Progenitor cell of endocrine pancreas (in vitro differentiated cells): Measurements from ENCODE around the gene MAML2. TPM values are rescaled to one million over a fixed set of nuclear protein-coding genes. Genes with fewer than 3 reads are reported as not detected.

Experiments
- DNase-seq: peaks from one replicate; pipeline ENCODE4 v3.0.0; 2021; ENCODE audit warnings: low spot score; ENCODE audit not compliant: unreplicated experiment
- H3K27ac Mint-ChIP-seq: 2 replicates; pipeline ENCODE4 v1.8.0; 2021; ENCODE audit warnings: mild to moderate bottlenecking, moderate library complexity, mixed read lengths
- H3K27me3 Mint-ChIP-seq: 2 replicates; pipeline ENCODE4 v1.8.0; 2021; ENCODE audit warnings: mixed read lengths
- H3K36me3 Mint-ChIP-seq: 2 replicates; pipeline ENCODE4 v1.8.0; 2022; ENCODE audit warnings: mixed read lengths; ENCODE audit not compliant: insufficient read depth
- H3K4me1 Mint-ChIP-seq: 2 replicates; pipeline ENCODE4 v1.8.0; 2021; ENCODE audit warnings: low read depth, mixed read lengths
- H3K4me3 Mint-ChIP-seq: 2 replicates; pipeline ENCODE4 v1.8.0; 2021; ENCODE audit warnings: low read depth, mild to moderate bottlenecking, moderate library complexity, mixed read lengths
- H3K9me3 Mint-ChIP-seq: 2 replicates; pipeline ENCODE4 v1.8.0; 2021; ENCODE audit warnings: low read depth, mixed read lengths
- CTCF ChIP-seq: fragments of 200-600 bp; sonication (generic); IDR thresholded peaks from one replicate; pipeline ENCODE4 v1.5.0; 2021; ENCODE audit warnings: antibody characterized with exemption, mild to moderate bottlenecking; ENCODE audit not compliant: unreplicated experiment
- total RNA-seq: library from RNA; stranded (reverse); gene quantifications from 2 replicates; pipeline ENCODE4 v1.2.1, GENCODE V29; 2021

The MAML2 gene
- total RNA-seq, 1 donor from 2014 or later, result 17.6 TPM

GRCh38 chr11:96090711-96091110, 252.3 kb downstream of the MAML2 start:
- no peak overlapping the region for H3K27ac Mint-ChIP-seq
- H3K27me3 Mint-ChIP-seq, result no peaks in the 10 kb centered on the region
- peaks cover 8% of the 10 kb centered on the region for H3K36me3 Mint-ChIP-seq
- no peaks in the 10 kb centered on the region for H3K9me3 Mint-ChIP-seq
- H3K4me1 Mint-ChIP-seq, result peaks cover 30% of the 10 kb centered on the region
- DNase-seq, result no peak
- no peak overlapping the region for H3K4me3 Mint-ChIP-seq
- TF ChIP-seq CTCF, result no peak

DNA sequence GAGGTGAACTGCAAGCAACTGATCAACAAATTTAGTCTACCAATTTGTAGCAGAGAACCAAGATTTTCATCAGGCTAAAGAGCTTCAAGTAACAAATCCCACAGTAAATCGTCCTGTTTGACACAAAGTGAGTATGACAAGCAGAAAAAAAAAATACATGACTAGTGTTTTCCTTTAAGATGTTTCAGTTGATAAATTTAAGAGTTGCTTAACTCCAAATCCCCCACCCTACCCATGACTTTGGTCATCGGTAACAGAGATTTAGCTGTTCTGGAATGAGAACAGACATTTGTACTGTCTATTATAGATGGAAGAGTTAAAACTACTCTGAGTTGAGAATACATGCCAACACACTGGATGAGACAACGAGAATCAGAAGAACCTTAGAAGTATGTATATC, 254.1 kb downstream of the MAML2 start:
- DNase-seq, result no peak
- no peak for TF ChIP-seq CTCF
- peaks cover 8% of the 10 kb centered on the region for H3K36me3 Mint-ChIP-seq
- H3K27me3 Mint-ChIP-seq, result no peaks in the 10 kb centered on the region
- no peak overlapping the region for H3K4me3 Mint-ChIP-seq
- H3K9me3 Mint-ChIP-seq, result no peaks in the 10 kb centered on the region
- H3K27ac Mint-ChIP-seq, result no peak overlapping the region
- peaks cover 29% of the 10 kb centered on the region for H3K4me1 Mint-ChIP-seq

DNA sequence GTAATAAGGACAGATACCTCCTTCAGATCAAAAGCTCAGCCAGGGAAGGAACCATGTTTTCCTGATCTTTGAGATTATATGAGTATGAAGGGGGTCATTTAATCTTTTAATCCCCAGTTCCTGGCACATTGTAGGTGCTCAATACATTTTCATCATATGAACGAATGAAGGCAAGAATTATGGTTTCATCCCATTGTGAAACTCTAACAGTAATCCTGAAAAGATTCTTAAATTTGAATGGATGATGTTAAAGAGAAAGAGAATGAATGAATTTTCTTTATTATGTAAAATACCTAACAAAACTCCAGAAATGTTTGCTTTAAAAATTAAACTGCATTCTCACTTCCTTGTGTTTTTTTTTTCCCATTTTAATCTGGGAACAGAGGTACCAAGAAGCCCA, 256.9 kb downstream of the MAML2 start:
- no peak for DNase-seq
- Mint-ChIP-seq H3K27me3 (no peaks in the 10 kb centered on the region), H3K4me3 (no peak overlapping the region), H3K4me1 (peaks cover 20% of the 10 kb centered on the region), H3K9me3 (no peaks in the 10 kb centered on the region), H3K27ac (no peak overlapping the region), H3K36me3 (peaks cover under 1% of the 10 kb centered on the region)
- TF ChIP-seq CTCF, result no peak

- no peak overlapping the region for H3K4me3 Mint-ChIP-seq
- no peaks in the 10 kb centered on the region for H3K9me3 Mint-ChIP-seq
- H3K27me3 Mint-ChIP-seq, result no peaks in the 10 kb centered on the region
- no peaks in the 10 kb centered on the region for H3K36me3 Mint-ChIP-seq
- no peak for DNase-seq
- H3K27ac Mint-ChIP-seq, result no peak overlapping the region
- TF ChIP-seq CTCF, result no peak
- peaks cover 17% of the 10 kb centered on the region for H3K4me1 Mint-ChIP-seq
These were observed 257.6 kb downstream of the MAML2 start for GRCh38 chr11:96085319-96085930.

DNA sequence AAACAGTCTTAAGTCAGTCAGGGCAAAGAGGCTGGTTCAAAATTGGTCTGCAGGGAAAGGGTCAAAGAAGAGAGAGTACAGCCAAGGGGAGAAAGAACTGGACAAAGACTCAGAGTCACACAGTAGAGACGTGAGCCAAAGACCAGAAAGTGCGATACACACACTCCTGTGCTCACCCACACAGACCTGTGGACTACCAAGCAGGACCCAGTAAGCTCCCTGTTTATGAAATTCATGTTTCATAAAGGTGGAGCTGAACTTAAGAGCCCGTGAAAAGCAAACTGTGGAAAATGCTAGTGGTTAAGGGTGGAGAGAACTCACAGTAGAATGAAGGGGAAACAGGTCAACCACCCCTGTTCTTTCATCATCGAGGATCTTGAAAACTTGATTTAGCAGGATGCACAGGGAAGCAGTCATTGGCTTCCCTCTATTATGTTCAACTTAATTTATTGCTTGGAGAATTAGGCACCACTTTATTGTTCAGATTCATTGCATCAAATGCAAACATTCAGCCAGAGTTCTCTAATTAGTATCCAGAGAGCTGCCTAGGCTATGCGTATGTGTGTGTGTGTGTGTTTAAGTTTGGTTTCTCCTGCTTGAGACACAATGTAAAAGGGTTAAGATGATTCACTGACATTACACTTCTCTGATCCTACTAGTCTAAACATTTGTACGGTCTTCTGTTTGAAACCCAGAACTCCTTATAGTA, 258.2 kb downstream of the MAML2 start:
- no peaks in the 10 kb centered on the region for H3K36me3 Mint-ChIP-seq
- no peak for TF ChIP-seq CTCF
- H3K27ac Mint-ChIP-seq, result no peak overlapping the region

More for the DNA sequence above, 258.2 kb downstream of the MAML2 start:
- no peak for DNase-seq
- Mint-ChIP-seq H3K27me3 (no peaks in the 10 kb centered on the region), H3K9me3 (no peaks in the 10 kb centered on the region), H3K4me3 (no peak overlapping the region), H3K4me1 (peaks cover 17% of the 10 kb centered on the region)
